ENCODE results near the gene IGHMBP2.

- no peak for TF ChIP-seq CTCF (IDR thresholded peaks at IDR 0.05)
- no peak for TF ChIP-seq POLR2A (IDR thresholded peaks at IDR 0.05)
- TF ChIP-seq POLR2AphosphoS5 (IDR thresholded peaks at IDR 0.05) = no peak
Measured at GRCh38 chr11:68927280-68928135, 23.8 kb downstream of the IGHMBP2 start.
